Left ventricle myocardium inferior (tissue), 1 donor: Measurements from ENCODE around the gene RAB1A. TPM values are rescaled to one million over a fixed set of nuclear protein-coding genes. Genes with fewer than 3 reads are reported as not detected.
A peak's percentile ranks its signal among the peaks of the same experiment; 100 is the strongest.

ENCODE experiments used
- DNase-seq: peaks from one replicate; pipeline ENCODE4 v3.0.0-alpha.2; 2020
- H3K27ac ChIP-seq: fragments of 200-600 bp; replicated peaks from 2 replicates; pipeline ENCODE4 v1.8.0; 2021
- H3K27me3 ChIP-seq: fragments of 200-600 bp; 2 replicates; pipeline ENCODE4 v1.8.0; 2021; ENCODE audit warnings: low read depth
- H3K36me3 ChIP-seq: fragments of 200-600 bp; 2 replicates; pipeline ENCODE4 v1.8.0; 2021
- H3K4me1 ChIP-seq: fragments of 200-600 bp; 2 replicates; pipeline ENCODE4 v1.8.0; 2021
- H3K4me3 ChIP-seq: fragments of 200-600 bp; 2 replicates; pipeline ENCODE4 v1.8.0; 2021; ENCODE audit warnings: mild to moderate bottlenecking, moderate library complexity
- H3K9me3 ChIP-seq: fragments of 200-600 bp; replicated peaks from 2 replicates; pipeline ENCODE4 v1.8.0; 2021
- intact Hi-C: fragments of 100-400 bp; cut with micrococcal nuclease; formaldehyde crosslinking; loops from one replicate; pipeline ENCODE4 v1.11.0; 2022
- total RNA-seq: library from RNA; stranded (reverse); fragmentation: NEBNext Ultra II Directional; extraction: Animal tissue kit (Norgen Biotek cat#: 25700); gene quantifications from one replicate; pipeline ENCODE4 v1.2.1, GENCODE V29; 2021
- TF ChIP-seq, protein P1 (sequence below): fragments of 200-600 bp; IDR thresholded peaks from 2 replicates; pipeline ENCODE4 v1.8.0; 2021; ENCODE audit warnings: antibody characterized with exemption, mild to moderate bottlenecking, borderline replicate concordance
- donor health status: DM: no; HTN: yes; CAD: no; lungs with severe emphysema.

Gene RAB1A
- total RNA-seq, 1 donor from 2014 or later, result 115 TPM

DNA sequence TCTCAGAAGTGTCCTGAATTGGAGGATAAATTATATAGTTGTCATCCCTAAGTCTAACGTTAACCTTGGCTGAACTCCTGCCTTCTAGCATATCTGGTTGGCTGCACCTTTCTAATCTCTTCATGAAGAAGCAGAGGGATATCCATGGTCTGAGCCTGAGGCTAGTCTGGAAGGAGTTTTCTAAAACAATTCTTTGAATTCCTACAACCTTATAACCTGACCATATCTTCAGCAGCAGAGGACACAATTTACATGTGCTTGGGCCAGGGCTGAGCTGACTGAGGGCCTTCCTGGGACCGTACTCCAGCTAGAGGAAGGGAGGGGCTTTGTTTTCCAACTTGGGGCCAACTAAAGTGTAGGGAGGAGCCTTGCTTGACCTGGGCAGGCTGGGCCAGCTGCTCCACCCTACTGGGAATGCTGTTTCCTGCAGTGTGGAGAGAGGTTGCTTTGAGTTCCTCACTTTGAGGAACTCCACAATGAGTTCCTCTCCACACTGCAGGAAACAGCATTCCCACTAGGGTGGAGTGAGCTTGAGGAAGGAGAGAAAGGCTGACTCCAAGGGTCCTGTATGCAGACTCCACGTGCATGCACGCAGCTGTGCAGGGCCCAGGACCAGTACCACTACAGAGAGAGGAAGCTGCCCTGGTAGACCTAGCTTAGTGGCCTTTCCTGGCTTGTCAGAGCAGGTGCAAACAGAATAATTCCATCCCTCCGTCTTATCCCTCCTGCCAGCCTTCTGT lies 54.1 kb downstream of the RAB1A start:
- TF ChIP-seq, protein P1, sequence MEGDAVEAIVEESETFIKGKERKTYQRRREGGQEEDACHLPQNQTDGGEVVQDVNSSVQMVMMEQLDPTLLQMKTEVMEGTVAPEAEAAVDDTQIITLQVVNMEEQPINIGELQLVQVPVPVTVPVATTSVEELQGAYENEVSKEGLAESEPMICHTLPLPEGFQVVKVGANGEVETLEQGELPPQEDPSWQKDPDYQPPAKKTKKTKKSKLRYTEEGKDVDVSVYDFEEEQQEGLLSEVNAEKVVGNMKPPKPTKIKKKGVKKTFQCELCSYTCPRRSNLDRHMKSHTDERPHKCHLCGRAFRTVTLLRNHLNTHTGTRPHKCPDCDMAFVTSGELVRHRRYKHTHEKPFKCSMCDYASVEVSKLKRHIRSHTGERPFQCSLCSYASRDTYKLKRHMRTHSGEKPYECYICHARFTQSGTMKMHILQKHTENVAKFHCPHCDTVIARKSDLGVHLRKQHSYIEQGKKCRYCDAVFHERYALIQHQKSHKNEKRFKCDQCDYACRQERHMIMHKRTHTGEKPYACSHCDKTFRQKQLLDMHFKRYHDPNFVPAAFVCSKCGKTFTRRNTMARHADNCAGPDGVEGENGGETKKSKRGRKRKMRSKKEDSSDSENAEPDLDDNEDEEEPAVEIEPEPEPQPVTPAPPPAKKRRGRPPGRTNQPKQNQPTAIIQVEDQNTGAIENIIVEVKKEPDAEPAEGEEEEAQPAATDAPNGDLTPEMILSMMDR, result peak; percentile 25
- no peaks in the 10 kb centered on the region for H3K27me3 ChIP-seq
- intact Hi-C loops, result no loop called here
- no peaks in the 10 kb centered on the region for H3K9me3 ChIP-seq
- no peak overlapping the region for H3K4me3 ChIP-seq
- H3K4me1 ChIP-seq, result peaks cover 65% of the 10 kb centered on the region
- peak; percentile 49 for DNase-seq
- H3K27ac ChIP-seq, result peak overlapping the region; percentile 79
- H3K36me3 ChIP-seq, result peaks cover 78% of the 10 kb centered on the region

DNA sequence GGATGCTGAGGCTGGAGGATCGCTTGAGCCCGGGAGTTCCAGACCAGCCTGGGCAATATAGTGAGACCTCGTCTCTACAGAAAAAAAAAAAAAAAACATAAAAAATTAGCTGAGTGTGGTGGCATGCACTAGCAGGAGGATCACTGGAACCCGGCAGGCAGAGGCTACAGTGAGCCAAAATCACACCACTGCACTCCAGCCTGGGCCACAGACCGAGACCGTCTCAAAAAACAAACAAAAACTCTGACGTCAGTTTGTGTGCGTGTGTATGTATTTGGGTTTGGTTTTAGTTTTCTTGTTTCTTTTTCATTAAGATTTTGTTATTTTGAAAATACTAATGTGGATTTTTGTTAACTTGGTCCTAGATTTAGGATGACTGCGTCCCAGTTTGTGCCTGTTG lies 54.7 kb downstream of the RAB1A start:
- Histone ChIP-seq H3K27me3 (no peaks in the 10 kb centered on the region), H3K27ac (peak overlapping the region; percentile 79), H3K4me3 (no peak overlapping the region), H3K36me3 (peaks cover 72% of the 10 kb centered on the region), H3K4me1 (peaks cover 70% of the 10 kb centered on the region), H3K9me3 (no peaks in the 10 kb centered on the region)
- intact Hi-C loops, result no loop called here
- no peak for DNase-seq
- TF ChIP-seq, protein P1, result no peak

DNA sequence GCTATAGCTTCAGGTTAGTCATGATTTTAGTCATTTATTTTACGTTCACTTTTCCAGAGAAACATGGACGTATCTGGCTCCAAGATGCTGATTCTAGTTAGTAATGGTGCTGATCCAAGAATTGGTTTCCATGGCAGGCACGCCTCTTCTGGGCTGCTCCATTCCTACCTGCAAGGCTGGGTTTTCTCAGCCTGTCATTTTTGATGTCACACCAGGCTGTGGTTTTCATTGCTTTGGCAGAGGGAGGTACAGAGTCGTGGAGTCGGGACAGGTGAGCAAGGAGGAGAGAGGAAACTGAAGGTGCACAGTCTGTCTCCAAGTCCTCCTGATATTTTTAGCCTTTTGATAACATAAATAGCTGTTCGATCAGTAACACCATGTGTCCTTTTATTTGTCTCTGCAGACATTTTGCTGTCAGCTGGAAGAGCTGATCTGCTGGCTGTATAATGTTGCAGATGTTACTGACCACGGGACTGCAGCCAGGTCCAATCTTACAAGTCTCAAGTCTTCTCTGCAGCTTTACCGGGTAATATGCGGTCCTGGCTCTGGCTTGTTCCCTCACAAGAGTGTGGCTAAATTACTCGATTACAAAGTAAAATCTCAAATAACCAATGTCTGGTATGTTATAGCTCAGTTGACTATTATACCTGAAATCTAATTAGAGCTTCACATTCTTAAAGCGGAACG lies 55.9 kb downstream of the RAB1A start:
- TF ChIP-seq, protein P1, result no peak
- no peak for DNase-seq
- H3K27me3 ChIP-seq, result no peaks in the 10 kb centered on the region
- no peaks in the 10 kb centered on the region for H3K9me3 ChIP-seq
- H3K27ac ChIP-seq, result peak overlapping the region; percentile 79
- H3K4me3 ChIP-seq, result no peak overlapping the region
- H3K36me3 ChIP-seq, result peaks cover 67% of the 10 kb centered on the region
- peaks cover 82% of the 10 kb centered on the region for H3K4me1 ChIP-seq
- intact Hi-C loops, result loop anchor here (5.0 kb wide), 1 partner anchor 53 kb away; no protein-coding TSS in a partner anchor

DNA sequence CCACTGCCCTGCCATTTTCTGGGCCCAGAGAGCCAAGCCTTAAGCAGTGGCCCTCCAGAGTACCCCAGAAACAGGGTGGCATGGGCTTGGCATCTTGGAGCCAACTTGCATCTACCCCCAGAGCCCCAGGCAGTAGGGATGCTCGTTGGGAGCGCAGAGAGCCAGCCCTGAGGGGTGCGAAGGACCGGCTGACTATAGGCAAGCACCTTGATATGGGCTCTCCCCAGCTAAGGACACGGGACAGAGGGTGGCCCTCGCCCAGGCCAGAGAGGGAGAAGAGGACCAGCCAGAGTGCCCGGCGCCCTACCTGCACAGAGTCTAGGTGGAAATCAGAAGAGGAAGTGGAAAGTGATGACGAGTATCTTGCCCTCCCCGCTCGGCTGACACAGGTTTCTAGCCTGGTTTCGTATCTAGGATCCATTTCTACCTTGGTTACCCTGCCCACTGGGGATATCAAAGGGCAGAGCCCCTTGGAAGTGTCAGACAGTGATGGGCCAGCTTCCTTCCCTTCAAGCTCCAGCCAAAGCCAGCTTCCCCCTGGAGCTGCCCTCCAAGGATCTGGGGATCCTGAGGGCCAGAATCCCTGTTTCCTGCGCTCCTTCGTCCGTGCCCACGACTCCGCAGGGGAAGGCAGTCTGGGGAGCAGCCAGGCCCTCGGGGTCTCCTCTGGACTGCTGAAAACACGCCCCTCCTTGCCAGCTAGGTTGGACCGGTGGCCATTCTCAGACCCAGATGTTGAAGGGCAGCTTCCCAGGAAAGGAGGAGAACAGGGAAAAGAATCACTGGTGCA lies 57.5 kb downstream of the RAB1A start:
- Histone ChIP-seq H3K36me3 (peaks cover 51% of the 10 kb centered on the region), H3K4me3 (no peak overlapping the region), H3K27ac (peak overlapping the region; percentile 65), H3K27me3 (no peaks in the 10 kb centered on the region), H3K4me1 (peaks cover 97% of the 10 kb centered on the region), H3K9me3 (no peaks in the 10 kb centered on the region)
- intact Hi-C loops, result loop anchor here (5.0 kb wide), 1 partner anchor 55 kb away; no protein-coding TSS in a partner anchor
- no peak for DNase-seq
- TF ChIP-seq, protein P1, result no peak

DNA sequence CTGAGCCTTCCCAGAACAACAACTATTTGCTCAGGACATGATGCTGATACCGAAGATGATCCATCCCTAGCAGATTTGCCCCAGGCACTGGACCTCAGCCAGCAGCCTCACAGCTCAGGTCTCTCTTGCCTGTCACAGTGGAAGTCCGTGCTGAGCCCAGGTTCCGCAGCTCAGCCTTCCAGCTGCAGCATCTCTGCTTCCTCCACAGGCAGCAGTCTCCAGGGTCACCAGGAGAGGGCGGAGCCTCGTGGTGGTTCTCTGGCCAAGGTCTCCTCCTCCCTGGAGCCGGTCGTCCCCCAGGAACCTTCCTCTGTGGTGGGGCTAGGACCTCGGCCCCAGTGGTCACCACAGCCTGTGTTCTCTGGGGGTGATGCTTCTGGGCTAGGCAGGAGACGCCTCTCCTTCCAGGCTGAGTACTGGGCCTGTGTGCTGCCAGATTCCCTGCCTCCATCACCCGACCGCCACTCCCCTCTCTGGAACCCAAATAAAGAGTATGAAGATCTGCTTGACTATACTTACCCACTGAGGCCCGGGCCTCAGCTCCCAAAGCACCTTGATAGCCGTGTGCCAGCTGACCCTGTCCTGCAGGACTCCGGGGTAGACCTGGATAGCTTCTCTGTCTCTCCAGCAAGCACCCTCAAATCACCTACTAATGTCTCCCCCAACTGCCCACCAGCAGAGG lies 58.3 kb downstream of the RAB1A start:
- no peak for DNase-seq

More for the DNA sequence above, 58.3 kb downstream of the RAB1A start:
- H3K36me3 ChIP-seq, result peaks cover 47% of the 10 kb centered on the region
- peaks cover 95% of the 10 kb centered on the region for H3K4me1 ChIP-seq
- no peaks in the 10 kb centered on the region for H3K9me3 ChIP-seq
- TF ChIP-seq, protein P1, result peak; percentile 47
- H3K27ac ChIP-seq, result peak overlapping the region; percentile 65
- intact Hi-C loops, result loop anchor here (5.0 kb wide), 1 partner anchor 56 kb away; no protein-coding TSS in a partner anchor
- H3K4me3 ChIP-seq, result no peak overlapping the region
- no peaks in the 10 kb centered on the region for H3K27me3 ChIP-seq
